Measurements from ENCODE around the gene URB2.

The URB2 gene

GRCh38 chr1:229636042-229636441, 10.0 kb downstream of the URB2 start:
- no peak overlapping the region for H3K27ac ChIP-seq
- no peak for DNase-seq (ENCODE audit: low spot score)
- no peak for TF ChIP-seq CTCF (IDR thresholded peaks at IDR 0.05)
- no peak overlapping the region for H3K4me3 ChIP-seq

DNA sequence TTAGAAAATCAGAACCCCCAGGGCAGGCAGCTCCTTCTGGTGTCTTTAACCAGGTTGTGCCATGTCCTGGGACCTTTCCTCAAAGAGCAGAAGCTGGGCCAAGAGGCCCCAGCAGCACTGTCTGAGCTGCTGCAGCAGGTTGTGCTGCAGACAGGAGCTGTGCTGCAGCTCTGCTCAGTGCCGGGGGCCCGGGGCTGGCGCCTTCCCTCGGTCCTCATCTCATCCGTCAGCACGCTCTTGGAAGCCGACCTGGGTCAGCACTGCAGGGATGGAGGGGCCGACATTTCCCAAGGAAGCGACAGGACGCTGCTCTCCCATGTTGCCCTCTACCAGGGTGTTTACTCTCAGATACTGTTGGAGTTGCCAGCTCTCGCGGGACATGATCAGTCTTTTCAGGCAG, 11.7 kb downstream of the URB2 start:
- TF ChIP-seq CTCF (IDR thresholded peaks at IDR 0.05), result no peak
- no peak for DNase-seq (ENCODE audit: low spot score)

GRCh38 chr1:229640455-229640854, 14.4 kb downstream of the URB2 start:
- H3K4me3 ChIP-seq, result no peak overlapping the region
- no peak for DNase-seq (ENCODE audit: low spot score)
- TF ChIP-seq CTCF (IDR thresholded peaks at IDR 0.05), result no peak
- no peak overlapping the region for H3K27ac ChIP-seq

More for the DNA sequence above, 11.7 kb downstream of the URB2 start:
- no peak overlapping the region for H3K4me3 ChIP-seq
- H3K27ac ChIP-seq, result no peak overlapping the region

DNA sequence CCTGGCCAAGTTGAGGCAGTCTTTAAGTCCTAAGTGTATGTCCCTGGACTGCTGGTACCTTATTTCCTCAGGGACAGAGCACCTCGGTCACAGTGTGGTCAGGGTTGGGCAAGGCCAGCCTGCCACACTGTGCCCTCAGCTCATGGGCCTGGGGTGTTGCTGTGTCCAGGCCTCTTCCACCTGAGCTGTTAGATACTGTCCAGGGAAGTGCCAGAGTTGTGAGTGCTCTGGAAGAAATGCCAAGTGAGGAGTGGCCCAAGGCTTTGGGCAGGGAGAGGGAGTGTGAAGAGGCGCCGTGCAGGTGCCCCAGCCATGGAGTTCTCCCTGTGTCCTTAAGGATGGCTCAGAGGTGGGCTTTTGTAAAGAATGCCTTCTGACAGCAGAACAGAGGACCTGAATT, 15.3 kb downstream of the URB2 start:
- no peak for TF ChIP-seq CTCF (IDR thresholded peaks at IDR 0.05)
- no peak for DNase-seq (ENCODE audit: low spot score)
- no peak overlapping the region for H3K4me3 ChIP-seq
- H3K27ac ChIP-seq, result no peak overlapping the region

DNA sequence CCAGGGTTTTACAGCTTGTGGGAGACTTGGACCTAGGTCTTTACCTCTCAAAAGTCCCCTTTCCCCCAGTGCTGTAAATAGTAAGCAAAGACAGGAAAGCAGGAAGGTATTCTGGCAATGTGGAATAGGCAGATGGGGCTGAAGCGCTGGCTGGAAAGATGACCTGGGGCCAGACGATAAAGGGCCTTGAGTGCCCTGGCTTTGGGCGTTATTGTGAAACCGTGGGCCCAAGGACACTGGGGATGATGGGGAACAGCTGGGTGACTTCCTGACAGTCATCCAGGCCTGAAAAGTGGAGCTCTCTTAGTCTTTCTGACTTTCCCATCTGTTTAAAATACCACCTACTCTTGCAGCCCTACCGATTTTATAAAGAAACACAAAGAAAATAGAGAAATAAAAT, 16.3 kb downstream of the URB2 start:
- no peak for DNase-seq (ENCODE audit: low spot score)
- TF ChIP-seq CTCF (IDR thresholded peaks at IDR 0.05), result no peak
- Histone ChIP-seq H3K27ac (no peak overlapping the region), H3K4me3 (no peak overlapping the region)

GRCh38 chr1:229642970-229643369, 16.9 kb downstream of the URB2 start:
- no peak overlapping the region for H3K27ac ChIP-seq
- H3K4me3 ChIP-seq, result no peak overlapping the region
- TF ChIP-seq CTCF (IDR thresholded peaks at IDR 0.05), result no peak
- no peak for DNase-seq (ENCODE audit: low spot score)

DNA sequence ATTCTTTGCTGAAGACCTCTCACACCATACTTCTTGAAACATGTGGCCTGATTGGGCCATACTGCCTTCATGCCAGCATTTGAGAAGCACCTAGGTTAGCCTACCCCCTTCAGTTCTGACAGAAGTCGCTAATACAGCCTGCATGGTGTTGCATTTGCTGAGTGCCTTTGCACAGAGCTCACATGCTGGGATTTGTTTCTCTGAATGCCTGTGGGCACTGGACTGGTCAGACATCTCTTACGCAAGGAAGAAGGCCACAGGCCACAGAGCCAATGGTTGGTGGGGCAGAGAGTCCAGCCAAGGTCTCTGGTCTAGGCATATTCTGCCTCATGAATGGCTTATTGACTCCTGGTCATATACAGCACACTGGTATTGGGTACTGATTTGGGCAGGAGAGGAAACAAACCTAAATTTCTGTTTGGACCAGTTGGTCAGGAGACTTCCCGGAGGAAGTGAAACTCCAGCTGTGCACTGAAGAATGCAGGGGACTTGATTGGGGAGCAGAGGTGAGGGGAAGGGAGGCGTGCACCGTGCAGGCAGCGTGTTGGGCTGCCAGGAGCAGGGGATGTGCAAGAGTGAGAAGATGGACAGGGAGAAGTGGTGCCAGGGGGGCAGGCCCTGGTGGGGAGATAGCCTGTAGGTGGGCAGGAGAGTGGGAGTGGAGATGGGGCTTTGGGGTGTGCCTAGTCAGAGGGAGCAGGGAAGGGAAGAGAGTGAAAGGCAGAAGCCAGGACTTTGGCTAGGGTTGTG, 18.1 kb downstream of the URB2 start:
- no peak for DNase-seq (ENCODE audit: low spot score)
- no peak for TF ChIP-seq CTCF (IDR thresholded peaks at IDR 0.05)
- H3K27ac ChIP-seq, result no peak overlapping the region
- no peak overlapping the region for H3K4me3 ChIP-seq

All from coronary artery (tissue), 2 donors.